ENCODE measurements around the gene GNPTAB.

GNPTAB gene

GRCh38 chr12:101767537-101767936, 63.2 kb downstream of the GNPTAB start:
- H3K4me3 Mint-ChIP-seq, result no peak overlapping the region
- H3K36me3 Mint-ChIP-seq (ENCODE audit: low read depth), result no peaks in the 10 kb centered on the region
- no peak for DNase-seq
- TF ChIP-seq CTCF (IDR thresholded peaks at IDR 0.05), result no peak
- no peak overlapping the region for H3K27ac Mint-ChIP-seq
- no peaks in the 10 kb centered on the region for H3K27me3 Mint-ChIP-seq (ENCODE audit: low read depth, poor library complexity)
- H3K4me1 Mint-ChIP-seq, result no peaks in the 10 kb centered on the region
- no peaks in the 10 kb centered on the region for H3K9me3 Mint-ChIP-seq

GRCh38 chr12:101764051-101764792, 66.5 kb downstream of the GNPTAB start:
- Mint-ChIP-seq H3K27ac (peak overlapping the region; percentile 9), H3K4me1 (no peaks in the 10 kb centered on the region), H3K9me3 (no peaks in the 10 kb centered on the region), H3K36me3 (ENCODE audit: low read depth) (no peaks in the 10 kb centered on the region), H3K4me3 (no peak overlapping the region), H3K27me3 (ENCODE audit: low read depth, poor library complexity) (no peaks in the 10 kb centered on the region)
- no peak for TF ChIP-seq CTCF (IDR thresholded peaks at IDR 0.05)
- no peak for DNase-seq

GRCh38 chr12:101763246-101763931, 67.4 kb downstream of the GNPTAB start:
- no peak overlapping the region for H3K27ac Mint-ChIP-seq
- H3K4me1 Mint-ChIP-seq, result no peaks in the 10 kb centered on the region
- DNase-seq, result no peak
- H3K4me3 Mint-ChIP-seq, result no peak overlapping the region
- TF ChIP-seq CTCF (IDR thresholded peaks at IDR 0.05), result no peak
- H3K36me3 Mint-ChIP-seq (ENCODE audit: low read depth), result peaks cover 3% of the 10 kb centered on the region
- no peaks in the 10 kb centered on the region for H3K27me3 Mint-ChIP-seq (ENCODE audit: low read depth, poor library complexity)
- H3K9me3 Mint-ChIP-seq, result no peaks in the 10 kb centered on the region

DNA sequence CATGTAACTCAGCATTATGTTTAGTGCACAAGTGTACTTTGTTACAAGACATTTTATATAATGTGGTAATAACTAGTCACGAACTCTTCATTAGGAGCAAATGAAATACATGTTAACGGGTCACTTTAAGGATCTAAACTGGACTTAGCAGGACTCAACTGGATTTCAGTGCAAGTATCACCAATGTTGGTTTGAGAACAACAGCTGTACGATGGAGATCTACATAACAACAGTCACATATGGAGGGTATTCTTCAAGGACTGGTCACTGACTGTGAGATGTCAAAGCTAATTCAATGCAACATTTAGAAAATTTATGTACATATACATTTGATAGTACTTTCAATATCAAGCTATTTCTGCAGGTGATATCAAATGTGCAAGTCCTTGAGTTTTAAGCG, 69.0 kb downstream of the GNPTAB start:
- no peaks in the 10 kb centered on the region for H3K4me1 Mint-ChIP-seq

GRCh38 chr12:101761350-101761749, 69.4 kb downstream of the GNPTAB start:
- Mint-ChIP-seq H3K36me3 (ENCODE audit: low read depth) (peaks cover 4% of the 10 kb centered on the region), H3K4me1 (no peaks in the 10 kb centered on the region), H3K27me3 (ENCODE audit: low read depth, poor library complexity) (no peaks in the 10 kb centered on the region), H3K9me3 (no peaks in the 10 kb centered on the region), H3K27ac (no peak overlapping the region), H3K4me3 (no peak overlapping the region)
- no peak for TF ChIP-seq CTCF (IDR thresholded peaks at IDR 0.05)
- DNase-seq, result no peak

More for the DNA sequence above, 69.0 kb downstream of the GNPTAB start:
- Mint-ChIP-seq H3K27me3 (ENCODE audit: low read depth, poor library complexity) (no peaks in the 10 kb centered on the region), H3K27ac (no peak overlapping the region), H3K4me3 (no peak overlapping the region), H3K36me3 (ENCODE audit: low read depth) (peaks cover 4% of the 10 kb centered on the region), H3K9me3 (no peaks in the 10 kb centered on the region)
- DNase-seq, result no peak
- TF ChIP-seq CTCF (IDR thresholded peaks at IDR 0.05), result no peak

Data from nephron progenitor cell (in vitro differentiated cells).